SK-N-SH (cell line): Measurements from ENCODE around the gene TLN1.

ENCODE experiments used
- EZH2phosphoT487 ChIP-seq: fragments of 200-600 bp; sonication (generic); IDR thresholded peaks from 2 replicates; pipeline ENCODE4 v1.6.1; 2017; ENCODE audit warnings: low read depth, mixed run types, mild to moderate bottlenecking, antibody characterized with exemption, moderate library complexity, borderline replicate concordance
- TF ChIP-seq, protein P1 (sequence below): IDR thresholded peaks from 2 replicates; pipeline ENCODE4 v1.4.0; 2012; ENCODE audit warnings: low read depth, borderline replicate concordance

DNA sequence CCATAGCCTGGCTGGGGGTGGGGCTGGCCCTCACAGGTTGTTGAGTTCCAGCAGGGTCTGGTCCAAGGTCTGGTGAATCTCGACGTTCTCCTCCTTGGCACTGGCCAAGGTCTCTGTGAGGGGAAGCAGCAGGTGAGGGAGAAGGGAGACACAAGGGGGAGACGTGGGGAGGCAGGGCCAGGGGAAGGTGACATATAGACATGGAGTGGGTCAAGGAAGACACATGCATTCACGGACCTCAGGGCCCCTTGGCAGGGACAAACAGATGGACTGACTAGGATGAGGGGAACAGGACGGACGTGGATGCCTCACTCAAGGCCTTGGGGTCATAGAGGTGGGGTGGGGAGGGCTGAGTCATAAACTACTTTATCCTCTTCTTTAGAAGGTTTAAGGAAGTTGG lies 49.9 kb downstream of the TLN1 start:
- TF ChIP-seq EZH2phosphoT487, result no peak
- TF ChIP-seq, protein P1, sequence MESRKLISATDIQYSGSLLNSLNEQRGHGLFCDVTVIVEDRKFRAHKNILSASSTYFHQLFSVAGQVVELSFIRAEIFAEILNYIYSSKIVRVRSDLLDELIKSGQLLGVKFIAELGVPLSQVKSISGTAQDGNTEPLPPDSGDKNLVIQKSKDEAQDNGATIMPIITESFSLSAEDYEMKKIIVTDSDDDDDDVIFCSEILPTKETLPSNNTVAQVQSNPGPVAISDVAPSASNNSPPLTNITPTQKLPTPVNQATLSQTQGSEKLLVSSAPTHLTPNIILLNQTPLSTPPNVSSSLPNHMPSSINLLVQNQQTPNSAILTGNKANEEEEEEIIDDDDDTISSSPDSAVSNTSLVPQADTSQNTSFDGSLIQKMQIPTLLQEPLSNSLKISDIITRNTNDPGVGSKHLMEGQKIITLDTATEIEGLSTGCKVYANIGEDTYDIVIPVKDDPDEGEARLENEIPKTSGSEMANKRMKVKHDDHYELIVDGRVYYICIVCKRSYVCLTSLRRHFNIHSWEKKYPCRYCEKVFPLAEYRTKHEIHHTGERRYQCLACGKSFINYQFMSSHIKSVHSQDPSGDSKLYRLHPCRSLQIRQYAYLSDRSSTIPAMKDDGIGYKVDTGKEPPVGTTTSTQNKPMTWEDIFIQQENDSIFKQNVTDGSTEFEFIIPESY, result no peak
